RWPE2 (cell line): ENCODE data around the gene KRTAP10-6.

ENCODE experiments used
- ATAC-seq: fragments of 200-7000 bp; cut with Tn5 transposase; 3 replicates; pipeline ENCODE4 v1.9.1; 2021; ENCODE audit warnings: low read depth
- DNase-seq: peaks from one replicate; pipeline ENCODE4 v3.0.0-alpha.2; 2020; ENCODE audit warnings: low spot score
- H3K27ac ChIP-seq: fragments of 450-650 bp; 2 replicates; pipeline ENCODE4 v1.5.1; 2017; ENCODE audit warnings: mild to moderate bottlenecking; ENCODE audit not compliant: poor library complexity, severe bottlenecking
- H3K27me3 ChIP-seq: fragments of 250-450 bp; sonication (Bioruptor Pico); 2 replicates; pipeline ENCODE4 v1.5.1; 2021; ENCODE audit warnings: mild to moderate bottlenecking, moderate library complexity; ENCODE audit not compliant: insufficient read depth, poor library complexity, severe bottlenecking
- H3K36me3 ChIP-seq: fragments of 250-450 bp; sonication (Bioruptor Pico); 2 replicates; pipeline ENCODE4 v1.5.1; 2020; ENCODE audit warnings: low read depth, mild to moderate bottlenecking, moderate library complexity
- H3K4me1 ChIP-seq: fragments of 250-450 bp; sonication (Bioruptor Pico); 2 replicates; pipeline ENCODE4 v1.5.1; 2021; ENCODE audit warnings: mild to moderate bottlenecking, moderate library complexity; ENCODE audit not compliant: insufficient read depth, poor library complexity, severe bottlenecking
- H3K4me3 ChIP-seq: fragments of 250-450 bp; sonication (Bioruptor Pico); 2 replicates; pipeline ENCODE4 v1.5.1; 2021; ENCODE audit warnings: mild to moderate bottlenecking, moderate library complexity; ENCODE audit not compliant: severe bottlenecking
- H3K9me3 ChIP-seq: fragments of 250-450 bp; sonication (Bioruptor Pico); 2 replicates; pipeline ENCODE4 v1.5.1; 2021; ENCODE audit warnings: mild to moderate bottlenecking, moderate library complexity; ENCODE audit not compliant: severe bottlenecking
- TF ChIP-seq, protein P1 (sequence below): fragments of 450-650 bp; IDR thresholded peaks from one replicate; pipeline ENCODE4 v1.5.1; 2017; ENCODE audit warnings: mild to moderate bottlenecking, moderate library complexity; ENCODE audit not compliant: poor library complexity, severe bottlenecking

KRTAP10-6 gene

DNA sequence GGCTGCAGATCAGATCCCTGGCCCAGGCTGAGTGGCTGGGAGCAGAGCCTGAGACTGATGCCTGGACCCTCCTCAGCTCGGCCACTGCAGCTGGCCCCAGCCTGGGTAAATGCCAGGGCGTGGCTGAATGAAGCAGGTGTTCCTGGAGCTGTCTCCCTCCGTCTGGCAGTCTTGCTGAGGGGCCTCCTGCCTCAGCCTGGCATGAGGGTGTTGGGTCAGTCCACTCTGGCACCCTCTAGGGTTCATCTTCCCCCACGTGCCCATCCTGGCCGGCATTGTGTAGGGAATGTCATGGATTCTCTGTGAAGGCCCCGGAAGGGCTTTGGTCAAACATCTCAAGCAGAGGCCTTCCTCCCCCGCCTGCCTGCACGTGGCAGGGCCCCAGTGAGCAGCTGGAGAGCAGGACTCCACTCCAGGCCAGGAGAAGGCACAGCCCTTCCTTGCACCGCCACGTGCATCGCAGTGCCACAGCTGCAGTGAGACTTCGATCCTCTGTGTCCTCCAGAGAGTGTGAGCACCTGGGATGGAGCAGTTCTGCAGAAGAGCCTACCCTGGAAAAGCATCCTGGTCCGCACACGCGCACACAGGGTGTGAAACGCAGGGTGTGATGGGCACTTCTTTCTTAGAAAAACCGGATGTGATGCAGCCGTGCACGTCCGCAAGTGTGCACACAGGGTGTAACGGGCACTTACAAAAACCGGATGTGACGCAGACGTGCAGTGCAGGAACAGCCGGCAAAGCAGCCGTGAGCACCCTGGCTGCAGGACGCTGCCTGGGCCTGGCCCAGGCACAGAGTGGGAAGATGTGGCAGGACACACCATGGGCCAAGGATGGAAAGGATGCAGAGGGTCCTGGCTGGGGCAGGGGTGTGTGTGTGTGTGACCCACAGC, 23.4 kb downstream of the KRTAP10-6 start:
- Histone ChIP-seq H3K27me3 (no peaks in the 10 kb centered on the region), H3K9me3 (peaks cover 2% of the 10 kb centered on the region), H3K36me3 (no peaks in the 10 kb centered on the region), H3K4me1 (no peaks in the 10 kb centered on the region), H3K27ac (no peak overlapping the region), H3K4me3 (no peak overlapping the region)
- DNase-seq (no peak), ATAC-seq (no peak)
- TF ChIP-seq, protein P1, sequence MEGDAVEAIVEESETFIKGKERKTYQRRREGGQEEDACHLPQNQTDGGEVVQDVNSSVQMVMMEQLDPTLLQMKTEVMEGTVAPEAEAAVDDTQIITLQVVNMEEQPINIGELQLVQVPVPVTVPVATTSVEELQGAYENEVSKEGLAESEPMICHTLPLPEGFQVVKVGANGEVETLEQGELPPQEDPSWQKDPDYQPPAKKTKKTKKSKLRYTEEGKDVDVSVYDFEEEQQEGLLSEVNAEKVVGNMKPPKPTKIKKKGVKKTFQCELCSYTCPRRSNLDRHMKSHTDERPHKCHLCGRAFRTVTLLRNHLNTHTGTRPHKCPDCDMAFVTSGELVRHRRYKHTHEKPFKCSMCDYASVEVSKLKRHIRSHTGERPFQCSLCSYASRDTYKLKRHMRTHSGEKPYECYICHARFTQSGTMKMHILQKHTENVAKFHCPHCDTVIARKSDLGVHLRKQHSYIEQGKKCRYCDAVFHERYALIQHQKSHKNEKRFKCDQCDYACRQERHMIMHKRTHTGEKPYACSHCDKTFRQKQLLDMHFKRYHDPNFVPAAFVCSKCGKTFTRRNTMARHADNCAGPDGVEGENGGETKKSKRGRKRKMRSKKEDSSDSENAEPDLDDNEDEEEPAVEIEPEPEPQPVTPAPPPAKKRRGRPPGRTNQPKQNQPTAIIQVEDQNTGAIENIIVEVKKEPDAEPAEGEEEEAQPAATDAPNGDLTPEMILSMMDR: no peak

DNA sequence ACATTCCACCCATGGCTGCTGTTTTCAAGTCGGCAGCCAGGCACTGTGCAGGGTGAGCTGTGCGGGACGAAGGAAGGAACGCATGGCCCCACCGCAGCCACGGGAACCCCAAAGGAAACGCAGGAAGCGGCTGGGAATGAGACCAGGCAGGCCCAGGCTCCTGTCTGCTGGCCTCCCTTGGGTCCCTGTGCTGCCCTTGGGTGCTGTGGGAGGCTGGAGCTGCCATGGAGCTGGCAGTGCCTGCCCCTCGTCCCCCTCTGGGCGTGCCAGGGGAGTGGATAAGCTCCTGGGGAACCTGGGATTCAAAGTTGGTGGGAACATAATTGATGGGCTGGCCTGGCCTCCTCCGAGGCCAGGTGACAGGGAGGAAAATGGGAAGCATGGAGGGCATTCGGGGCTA, 24.0 kb downstream of the KRTAP10-6 start:
- no peak for ATAC-seq
- TF ChIP-seq, protein P1: no peak
- no peaks in the 10 kb centered on the region for H3K27me3 ChIP-seq
- no peaks in the 10 kb centered on the region for H3K36me3 ChIP-seq
- no peak overlapping the region for H3K27ac ChIP-seq
- H3K4me3 ChIP-seq: no peak overlapping the region
- peaks cover 2% of the 10 kb centered on the region for H3K9me3 ChIP-seq
- DNase-seq: no peak
- H3K4me1 ChIP-seq: no peaks in the 10 kb centered on the region

DNA sequence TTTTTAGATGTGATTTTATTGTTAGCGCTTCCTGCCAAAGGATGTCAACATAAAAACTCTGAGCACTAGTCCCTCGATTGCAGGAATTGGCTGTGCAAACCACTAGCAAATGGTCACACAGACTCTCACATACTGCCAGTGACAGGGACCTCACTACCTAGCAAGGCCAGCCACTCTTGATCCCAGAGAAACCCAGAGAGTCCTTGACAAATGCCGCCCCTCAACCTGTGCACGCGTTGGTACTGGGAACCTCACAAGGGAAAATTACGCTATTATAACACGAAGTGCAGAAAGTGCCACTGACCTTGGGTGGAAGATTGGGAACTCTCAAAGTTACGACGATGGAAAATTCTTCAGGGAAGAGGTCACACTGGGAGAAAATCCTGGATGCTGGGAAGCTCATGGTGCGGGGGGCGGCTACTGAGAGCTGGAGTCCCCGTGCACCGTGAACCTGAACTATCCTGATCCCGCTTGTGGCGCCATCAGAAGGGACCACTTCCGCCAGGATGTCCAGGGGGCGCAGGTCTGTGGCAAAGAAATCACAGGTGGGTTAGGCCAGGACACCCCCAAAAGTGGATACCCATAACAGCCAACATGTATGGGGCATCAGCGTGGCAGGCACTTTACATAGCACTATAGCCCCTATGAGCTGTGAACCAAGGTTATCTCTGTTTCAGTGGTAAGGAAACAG, 24.7 kb downstream of the KRTAP10-6 start:
- Histone ChIP-seq H3K36me3 (no peaks in the 10 kb centered on the region), H3K27me3 (no peaks in the 10 kb centered on the region), H3K4me1 (no peaks in the 10 kb centered on the region), H3K27ac (no peak overlapping the region), H3K4me3 (no peak overlapping the region), H3K9me3 (peaks cover 2% of the 10 kb centered on the region)
- ATAC-seq (no peak), DNase-seq (peak; percentile 51)
- TF ChIP-seq, protein P1: no peak

DNA sequence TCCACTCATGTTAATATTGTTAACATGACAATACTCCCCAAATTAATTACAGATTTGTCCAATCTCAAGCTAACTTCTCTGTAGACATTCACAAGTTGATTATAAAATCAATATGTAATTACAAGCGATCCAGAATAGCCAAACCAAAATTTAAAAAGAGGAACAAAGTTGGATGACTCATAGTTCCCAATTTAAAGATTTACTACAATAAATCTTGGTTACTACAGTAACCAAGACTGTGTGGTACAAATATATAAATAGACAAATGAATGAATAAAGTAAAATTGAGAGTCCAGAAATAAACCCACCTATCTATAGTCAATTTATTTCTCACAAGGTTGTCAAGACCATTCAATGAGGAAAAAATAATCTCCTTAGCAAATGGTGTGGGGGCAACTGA, 25.9 kb downstream of the KRTAP10-6 start:
- Histone ChIP-seq H3K9me3 (peaks cover 2% of the 10 kb centered on the region), H3K4me3 (no peak overlapping the region), H3K27ac (no peak overlapping the region), H3K27me3 (no peaks in the 10 kb centered on the region), H3K36me3 (no peaks in the 10 kb centered on the region), H3K4me1 (no peaks in the 10 kb centered on the region)
- ATAC-seq (no peak), DNase-seq (no peak)
- TF ChIP-seq, protein P1: no peak
